HG03342 (cell line): ENCODE results near the gene UBE2C.
A peak's percentile ranks its signal among the peaks of the same experiment; 100 is the strongest.
"Not testable (repeated sequence)": the region's sequence is repeated elsewhere in the genome, so short reads cannot be mapped to it uniquely, and the experiment has no call there.

Source experiments
- ATAC-seq: cut with Tn5 transposase; IDR thresholded peaks from one replicate; pipeline ENCODE4 v1.9.1; 2021; ENCODE audit warnings: mild to moderate bottlenecking, moderate library complexity; ENCODE audit not compliant: unreplicated experiment

UBE2C gene

GRCh38 chr20:45812157-45813005, at the start of gene UBE2C:
TSS of gene UBE2C (plus strand) at chr20:45812644. CDS start at chr20:45812696, 52 bp downstream.
- peak; percentile 96 for ATAC-seq

GRCh38 chr20:45764618-45765282, 47.7 kb upstream of the UBE2C start:
- not testable (repeated sequence) for ATAC-seq

- no peak for ATAC-seq
These were observed 47.1 kb upstream of the UBE2C start for GRCh38 chr20:45765307-45765875.

- no peak for ATAC-seq
These were observed 46.5 kb upstream of the UBE2C start for GRCh38 chr20:45765980-45766379.

- no peak for ATAC-seq
These were observed 44.0 kb upstream of the UBE2C start for GRCh38 chr20:45768479-45768878.

GRCh38 chr20:45771182-45771759, 41.2 kb upstream of the UBE2C start:
- ATAC-seq, result no peak

GRCh38 chr20:45772693-45773092, 39.8 kb upstream of the UBE2C start:
- ATAC-seq, result no peak

GRCh38 chr20:45774945-45775344, 37.5 kb upstream of the UBE2C start:
- ATAC-seq, result no peak

- ATAC-seq, result no peak
These were observed 37.0 kb upstream of the UBE2C start for GRCh38 chr20:45775411-45775810.

GRCh38 chr20:45776931-45777330, 35.5 kb upstream of the UBE2C start:
- no peak for ATAC-seq

GRCh38 chr20:45779011-45779915, 33.2 kb upstream of the UBE2C start:
- no peak for ATAC-seq

GRCh38 chr20:45780159-45780558, 32.3 kb upstream of the UBE2C start:
- ATAC-seq, result no peak

GRCh38 chr20:45781391-45781931, 31.0 kb upstream of the UBE2C start:
- ATAC-seq, result no peak

GRCh38 chr20:45782890-45783289, 29.6 kb upstream of the UBE2C start:
- ATAC-seq, result no peak

- no peak for ATAC-seq
These were observed 28.7 kb upstream of the UBE2C start for GRCh38 chr20:45783656-45784294.

GRCh38 chr20:45788351-45788750, 24.1 kb upstream of the UBE2C start:
- ATAC-seq, result no peak

GRCh38 chr20:45792317-45793118, 19.9 kb upstream of the UBE2C start:
- no peak for ATAC-seq

- no peak for ATAC-seq
These were observed 15.9 kb upstream of the UBE2C start for GRCh38 chr20:45796337-45797065.
